HFFc6 (cell line): ENCODE results near the gene TBCK. TPM values are rescaled to one million over a fixed set of nuclear protein-coding genes. Genes with fewer than 3 reads are reported as not detected.

Experiments
- DNase-seq: peaks from one replicate; pipeline ENCODE4 v3.0.0-alpha.2; 2018
- H3K27ac Mint-ChIP-seq: 2 replicates; pipeline ENCODE4 v1.8.0; 2020; ENCODE audit warnings: mild to moderate bottlenecking, mixed read lengths
- H3K27me3 Mint-ChIP-seq: 2 replicates; pipeline ENCODE4 v1.8.0; 2021; ENCODE audit warnings: mild to moderate bottlenecking, moderate library complexity, mixed read lengths; ENCODE audit not compliant: insufficient read depth
- H3K36me3 Mint-ChIP-seq: 2 replicates; pipeline ENCODE4 v1.8.0; 2021; ENCODE audit warnings: low read depth, mixed read lengths
- H3K4me1 Mint-ChIP-seq: 2 replicates; pipeline ENCODE4 v1.8.0; 2020; ENCODE audit warnings: low read depth, mixed read lengths
- H3K4me3 Mint-ChIP-seq: 2 replicates; pipeline ENCODE4 v1.8.0; 2020; ENCODE audit warnings: mild to moderate bottlenecking, moderate library complexity, mixed read lengths
- H3K9me3 Mint-ChIP-seq: 2 replicates; pipeline ENCODE4 v1.8.0; 2020; ENCODE audit warnings: mild to moderate bottlenecking, mixed read lengths
- CTCF ChIP-seq: fragments of 200-600 bp; sonication (generic); IDR thresholded peaks from 2 replicates; pipeline ENCODE4 v1.5.0; 2021; ENCODE audit warnings: antibody characterized with exemption, mild to moderate bottlenecking
- total RNA-seq, 6 experiments: library from RNA; stranded (reverse); fragmentation: NEBNext Ultra II Directional; extraction: Animal tissue kit (Norgen Biotek cat#: 25700); gene quantifications; 2 replicates in 1 of 6; 3 replicates in 5 of 6; pipeline ENCODE4 v1.2.3, GENCODE V29; 2021

The TBCK gene
- total RNA-seq, 6 experiments from 2014 or later = 21.4 to 37.0 (median 27.1) TPM

- Mint-ChIP-seq H3K9me3 (peaks cover 13% of the 10 kb centered on the region), H3K4me1 (peaks cover 41% of the 10 kb centered on the region), H3K27me3 (no peaks in the 10 kb centered on the region), H3K36me3 (peaks cover 58% of the 10 kb centered on the region), H3K4me3 (no peak overlapping the region), H3K27ac (peak overlapping the region; percentile 28)
- DNase-seq = no peak
- TF ChIP-seq CTCF = no peak
Observed at GRCh38 chr4:106343865-106344646, 28.0 kb upstream of the TBCK start.

- Mint-ChIP-seq H3K27ac (no peak overlapping the region), H3K27me3 (no peaks in the 10 kb centered on the region), H3K9me3 (peaks cover 20% of the 10 kb centered on the region), H3K4me1 (peaks cover 41% of the 10 kb centered on the region), H3K4me3 (no peak overlapping the region), H3K36me3 (peaks cover 69% of the 10 kb centered on the region)
- TF ChIP-seq CTCF = no peak
- no peak for DNase-seq
Observed at GRCh38 chr4:106340774-106341173, 24.8 kb upstream of the TBCK start.

GRCh38 chr4:106339431-106339830 lies 23.4 kb upstream of the TBCK start:
- TF ChIP-seq CTCF = no peak
- Mint-ChIP-seq H3K36me3 (peaks cover 69% of the 10 kb centered on the region), H3K4me1 (peaks cover 43% of the 10 kb centered on the region), H3K27me3 (no peaks in the 10 kb centered on the region), H3K4me3 (no peak overlapping the region), H3K9me3 (peaks cover 20% of the 10 kb centered on the region), H3K27ac (no peak overlapping the region)
- no peak for DNase-seq

- peaks cover 69% of the 10 kb centered on the region for H3K36me3 Mint-ChIP-seq
- no peak for TF ChIP-seq CTCF
- H3K4me1 Mint-ChIP-seq = peaks cover 43% of the 10 kb centered on the region
- no peak overlapping the region for H3K27ac Mint-ChIP-seq
- no peak for DNase-seq
- no peak overlapping the region for H3K4me3 Mint-ChIP-seq
- peaks cover 20% of the 10 kb centered on the region for H3K9me3 Mint-ChIP-seq
- H3K27me3 Mint-ChIP-seq = no peaks in the 10 kb centered on the region
Observed at GRCh38 chr4:106338671-106339070, 22.7 kb upstream of the TBCK start.

GRCh38 chr4:106337916-106338315 lies 21.9 kb upstream of the TBCK start:
- H3K27ac Mint-ChIP-seq = no peak overlapping the region
- peaks cover 20% of the 10 kb centered on the region for H3K9me3 Mint-ChIP-seq
- no peaks in the 10 kb centered on the region for H3K27me3 Mint-ChIP-seq
- H3K36me3 Mint-ChIP-seq = peaks cover 65% of the 10 kb centered on the region
- H3K4me1 Mint-ChIP-seq = peaks cover 46% of the 10 kb centered on the region
- H3K4me3 Mint-ChIP-seq = no peak overlapping the region
- DNase-seq = no peak
- TF ChIP-seq CTCF = no peak
